ENCODE data around the gene NCBP3.

- TF ChIP-seq CTCF (IDR thresholded peaks at IDR 0.05; ENCODE audit: low read length) (no peak), EZH2 (IDR thresholded peaks at IDR 0.05; ENCODE audit: borderline replicate concordance, low read length) (no peak)
Observed at GRCh38 chr17:3770466-3770865, 75.6 kb downstream of the NCBP3 start.

Measured in OCI-LY1 (cell line).